Activated naive CD4-positive, alpha-beta T cell treated with anti-CD3 and anti-CD28 coated beads, Interleukin-2, amount 50 U/mL, for 24 hours (primary cell): ENCODE measurements around the gene XIRP2.
A peak's percentile ranks its signal among the peaks of the same experiment; 100 is the strongest.

Source experiments
- H3K27ac Mint-ChIP-seq: one replicate; pipeline ENCODE4 v1.8.0; 2021; ENCODE audit warnings: mild to moderate bottlenecking, mixed read lengths
- H3K27me3 Mint-ChIP-seq: one replicate; pipeline ENCODE4 v1.8.0; 2021; ENCODE audit warnings: mixed read lengths
- H3K36me3 Mint-ChIP-seq: one replicate; pipeline ENCODE4 v1.8.0; 2021; ENCODE audit warnings: mixed read lengths
- H3K4me1 Mint-ChIP-seq: one replicate; pipeline ENCODE4 v1.8.0; 2021; ENCODE audit warnings: mixed read lengths
- H3K4me3 Mint-ChIP-seq: one replicate; pipeline ENCODE4 v1.8.0; 2021; ENCODE audit warnings: mild to moderate bottlenecking, mixed read lengths
- H3K9me3 Mint-ChIP-seq: one replicate; pipeline ENCODE4 v1.8.0; 2021; ENCODE audit warnings: mixed read lengths

The XIRP2 gene

GRCh38 chr2:167292430-167293171 is 404.3 kb downstream of the XIRP2 start, which contains the start of gene B3GALT1:
TSS of gene B3GALT1 (plus strand) at chr2:167293001.
- peaks cover 4% of the 10 kb centered on the region for H3K9me3 Mint-ChIP-seq
- H3K4me1 Mint-ChIP-seq, result peaks cover 20% of the 10 kb centered on the region
- peaks cover 40% of the 10 kb centered on the region for H3K27me3 Mint-ChIP-seq

GRCh38 chr2:167293172-167293781 is 405.0 kb downstream of the XIRP2 start:
- H3K4me1 Mint-ChIP-seq, result peaks cover 20% of the 10 kb centered on the region

More at GRCh38 chr2:167292430-167293171, 404.3 kb downstream of the XIRP2 start, which contains the start of gene B3GALT1:
- peaks cover 1% of the 10 kb centered on the region for H3K36me3 Mint-ChIP-seq
- H3K27ac Mint-ChIP-seq, result no peak within 1 kb of the TSS
- H3K4me3 Mint-ChIP-seq, result peak within 1 kb of the TSS; percentile 79

DNA sequence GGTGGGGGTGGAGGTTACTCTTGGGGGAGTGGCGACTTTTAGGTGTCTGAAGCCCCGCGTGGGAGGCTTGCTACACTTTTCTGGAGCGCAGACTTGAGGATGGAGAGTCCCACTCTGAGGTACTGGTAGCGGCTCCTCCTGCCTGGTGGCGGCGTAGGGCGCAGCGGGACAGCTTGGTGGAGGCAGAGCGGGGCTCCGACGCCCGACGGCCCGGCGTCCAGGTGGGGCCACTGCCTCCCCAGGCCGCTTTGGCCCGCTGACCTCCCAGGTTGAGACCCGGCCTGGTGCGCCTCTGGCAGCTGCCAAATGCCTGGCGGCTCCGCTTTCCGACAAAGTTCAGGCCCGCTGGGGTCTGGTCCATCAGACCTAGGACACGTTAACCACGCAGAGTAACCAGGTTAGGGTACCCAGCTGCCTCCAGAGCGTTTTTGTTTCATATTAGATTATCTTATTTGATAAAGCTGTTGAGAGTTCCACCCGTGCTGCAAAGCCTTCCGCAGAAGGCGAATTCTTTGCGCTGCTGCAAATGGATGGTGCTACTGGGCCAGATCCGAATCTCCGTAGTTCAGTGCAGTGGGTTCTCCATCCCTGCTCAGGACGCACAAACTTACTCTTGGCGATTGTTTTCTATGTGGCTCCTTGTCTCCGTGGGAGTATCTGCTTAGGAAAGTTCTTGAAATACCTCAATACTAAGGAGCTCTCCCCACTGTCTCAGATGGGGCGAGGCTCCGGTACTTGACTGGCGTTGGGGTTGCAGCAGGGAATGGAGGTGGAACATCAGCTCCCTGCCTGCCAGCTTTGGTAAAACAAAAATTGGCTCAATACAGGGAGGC is 405.9 kb downstream of the XIRP2 start:
- Mint-ChIP-seq H3K4me1 (peaks cover 20% of the 10 kb centered on the region), H3K27ac (no peak overlapping the region), H3K4me3 (peak overlapping the region; percentile 67), H3K36me3 (peaks cover 1% of the 10 kb centered on the region), H3K9me3 (peaks cover 4% of the 10 kb centered on the region), H3K27me3 (peaks cover 37% of the 10 kb centered on the region)

More at GRCh38 chr2:167293172-167293781, 405.0 kb downstream of the XIRP2 start:
- peaks cover 4% of the 10 kb centered on the region for H3K9me3 Mint-ChIP-seq
- peaks cover 41% of the 10 kb centered on the region for H3K27me3 Mint-ChIP-seq
- no peak overlapping the region for H3K27ac Mint-ChIP-seq
- peaks cover 1% of the 10 kb centered on the region for H3K36me3 Mint-ChIP-seq
- peak overlapping the region; percentile 79 for H3K4me3 Mint-ChIP-seq

DNA sequence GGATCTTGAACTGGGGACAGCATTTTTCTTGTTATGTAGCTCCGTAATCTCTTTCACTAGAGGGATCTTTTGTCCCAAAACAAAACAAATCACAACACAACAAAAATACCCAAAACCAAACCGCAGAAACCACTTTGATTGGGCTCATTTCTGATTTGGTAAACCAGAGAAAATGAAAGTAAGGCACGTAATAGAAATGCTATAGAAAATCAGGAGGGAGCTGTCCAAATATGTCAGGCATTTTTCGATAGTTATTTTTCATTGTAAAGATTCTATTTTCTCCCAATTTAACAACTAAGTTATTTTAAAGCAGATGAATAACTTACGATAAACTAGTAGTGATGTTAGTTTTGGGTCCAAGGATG is 406.5 kb downstream of the XIRP2 start:
- Mint-ChIP-seq H3K27me3 (peaks cover 36% of the 10 kb centered on the region), H3K9me3 (peaks cover 4% of the 10 kb centered on the region), H3K27ac (no peak overlapping the region), H3K4me1 (peaks cover 20% of the 10 kb centered on the region), H3K36me3 (peaks cover 1% of the 10 kb centered on the region), H3K4me3 (peak overlapping the region; percentile 67)

DNA sequence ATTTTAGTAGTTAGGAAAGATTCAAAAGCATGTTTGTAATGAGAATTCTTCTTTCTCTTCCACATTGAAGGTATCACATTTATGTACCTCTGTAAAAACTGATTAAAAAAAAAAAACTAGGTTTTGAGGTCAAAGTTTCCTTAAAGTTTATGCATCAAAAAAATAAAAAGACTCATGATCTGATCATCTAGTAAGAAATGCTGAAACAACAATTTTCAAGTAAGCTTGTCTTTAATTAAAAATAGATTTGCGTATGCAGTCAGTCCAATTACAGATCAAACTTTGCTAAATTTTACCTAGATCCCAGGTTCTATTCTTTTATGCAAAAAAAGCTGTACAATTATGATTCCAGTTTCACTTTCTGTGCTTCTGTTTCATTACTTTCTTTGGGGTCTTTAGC is 409.0 kb downstream of the XIRP2 start:
- no peak overlapping the region for H3K4me3 Mint-ChIP-seq
- peaks cover 14% of the 10 kb centered on the region for H3K4me1 Mint-ChIP-seq
- peaks cover 4% of the 10 kb centered on the region for H3K9me3 Mint-ChIP-seq
- H3K36me3 Mint-ChIP-seq, result peaks cover 1% of the 10 kb centered on the region
- H3K27me3 Mint-ChIP-seq, result peaks cover 24% of the 10 kb centered on the region
- no peak overlapping the region for H3K27ac Mint-ChIP-seq

- Mint-ChIP-seq H3K36me3 (peaks cover 1% of the 10 kb centered on the region), H3K27ac (no peak overlapping the region), H3K9me3 (peaks cover 4% of the 10 kb centered on the region), H3K4me1 (peaks cover 13% of the 10 kb centered on the region), H3K4me3 (no peak overlapping the region), H3K27me3 (peaks cover 24% of the 10 kb centered on the region)
Observed at GRCh38 chr2:167298017-167298416, 409.7 kb downstream of the XIRP2 start.
